Hepatocyte (in vitro differentiated cells): ENCODE results near the gene DLG2.

Experiments used
- EZH2 ChIP-seq: fragments of 200-600 bp; sonication (generic); IDR thresholded peaks from 2 replicates; pipeline ENCODE4 v1.6.1; 2016; ENCODE audit warnings: antibody characterized with exemption, mild to moderate bottlenecking, borderline replicate concordance
- TF ChIP-seq, protein P1 (sequence below): fragments of 200-600 bp; sonication (generic); IDR thresholded peaks from 2 replicates; pipeline ENCODE4 v1.5.1; 2016; ENCODE audit warnings: antibody characterized with exemption, mild to moderate bottlenecking; ENCODE audit not compliant: poor library complexity

DNA sequence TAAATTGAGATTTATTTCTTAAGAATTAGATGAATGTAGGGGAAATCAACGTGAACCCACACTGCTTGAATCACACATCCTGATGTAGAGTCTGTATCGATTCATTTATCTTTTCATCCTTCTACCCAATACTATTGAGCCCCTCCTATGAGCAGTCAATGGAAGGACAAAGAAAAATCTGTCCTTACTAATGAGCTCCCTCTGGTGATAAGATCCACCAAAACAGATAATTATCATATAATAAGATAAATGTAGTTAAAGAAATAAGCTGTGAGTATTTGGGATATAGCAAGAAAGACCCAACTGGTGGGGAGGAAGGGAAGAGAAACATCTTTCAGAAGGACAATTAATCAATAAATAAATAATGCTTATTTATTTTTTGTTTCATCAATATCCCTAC is 1955.9 kb downstream of the DLG2 start:
- TF ChIP-seq, protein P1, sequence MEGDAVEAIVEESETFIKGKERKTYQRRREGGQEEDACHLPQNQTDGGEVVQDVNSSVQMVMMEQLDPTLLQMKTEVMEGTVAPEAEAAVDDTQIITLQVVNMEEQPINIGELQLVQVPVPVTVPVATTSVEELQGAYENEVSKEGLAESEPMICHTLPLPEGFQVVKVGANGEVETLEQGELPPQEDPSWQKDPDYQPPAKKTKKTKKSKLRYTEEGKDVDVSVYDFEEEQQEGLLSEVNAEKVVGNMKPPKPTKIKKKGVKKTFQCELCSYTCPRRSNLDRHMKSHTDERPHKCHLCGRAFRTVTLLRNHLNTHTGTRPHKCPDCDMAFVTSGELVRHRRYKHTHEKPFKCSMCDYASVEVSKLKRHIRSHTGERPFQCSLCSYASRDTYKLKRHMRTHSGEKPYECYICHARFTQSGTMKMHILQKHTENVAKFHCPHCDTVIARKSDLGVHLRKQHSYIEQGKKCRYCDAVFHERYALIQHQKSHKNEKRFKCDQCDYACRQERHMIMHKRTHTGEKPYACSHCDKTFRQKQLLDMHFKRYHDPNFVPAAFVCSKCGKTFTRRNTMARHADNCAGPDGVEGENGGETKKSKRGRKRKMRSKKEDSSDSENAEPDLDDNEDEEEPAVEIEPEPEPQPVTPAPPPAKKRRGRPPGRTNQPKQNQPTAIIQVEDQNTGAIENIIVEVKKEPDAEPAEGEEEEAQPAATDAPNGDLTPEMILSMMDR = no peak
- TF ChIP-seq EZH2 = no peak
